Limb (tissue), 2 donors: ENCODE data around the gene SLC24A2.

ENCODE experiments used
- DNase-seq, 2 donors: peaks; one replicate each; pipeline ENCODE4 v3.0.0-alpha.2; 2016; ENCODE audit errors: extremely low spot score in 2 of 2

The SLC24A2 gene

DNA sequence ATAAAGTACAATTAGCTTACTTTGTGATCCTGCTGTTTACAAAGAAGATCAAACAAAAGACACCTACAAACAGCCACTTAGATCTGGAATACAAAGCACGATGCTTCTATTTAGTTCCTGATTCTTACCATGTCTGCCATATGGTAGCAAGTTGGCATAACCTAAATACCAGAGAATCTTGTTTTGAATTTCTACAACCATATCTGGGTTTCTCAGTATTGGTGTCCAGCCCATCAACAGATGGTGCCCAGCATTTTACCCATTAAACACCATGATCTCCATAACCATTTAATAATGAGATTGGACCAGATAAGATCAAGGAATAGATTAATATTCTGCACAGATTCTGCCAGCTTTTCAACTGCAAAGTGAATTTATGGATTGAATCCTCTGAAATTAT lies 29.8 kb downstream of the SLC24A2 start:
- no peak for DNase-seq

DNA sequence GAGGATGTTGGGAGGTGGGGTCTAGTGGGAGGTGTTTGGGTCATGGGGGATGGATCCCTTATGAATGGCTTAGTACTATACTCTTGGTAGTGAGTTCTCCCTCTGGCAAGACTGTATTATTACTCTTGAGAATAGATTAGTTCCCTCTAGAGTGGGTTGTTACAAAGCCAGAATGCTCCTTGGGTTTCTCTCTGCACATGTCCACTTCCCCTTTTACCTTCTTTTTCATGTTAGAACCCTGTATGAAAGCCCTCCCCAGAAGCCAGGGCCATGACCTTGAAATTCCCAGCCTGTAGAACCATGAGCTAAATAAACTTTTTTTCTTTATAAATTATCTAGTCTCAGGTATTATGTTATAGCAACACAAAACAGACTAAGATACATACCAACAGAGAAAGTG lies 31.1 kb downstream of the SLC24A2 start:
- DNase-seq = no peak

DNA sequence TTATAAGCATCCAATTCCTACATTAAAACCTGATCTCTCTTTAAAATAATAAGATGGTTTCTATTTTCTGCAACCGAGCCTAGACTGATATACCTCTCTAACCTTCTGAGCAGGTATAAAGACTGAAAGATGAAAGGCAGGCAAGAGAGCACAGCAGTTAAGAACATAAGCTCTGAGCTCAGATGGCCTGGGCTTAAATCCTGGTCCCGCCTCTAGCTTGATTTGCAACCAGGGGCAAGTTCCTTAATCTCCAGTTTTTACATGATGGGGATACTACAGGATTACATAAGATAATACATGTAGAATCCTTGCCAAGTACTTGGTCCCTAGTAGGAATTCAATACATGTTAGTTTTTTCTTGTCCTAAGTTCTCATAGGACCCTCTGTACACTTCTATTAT lies 33.9 kb downstream of the SLC24A2 start:
- DNase-seq = no peak

DNA sequence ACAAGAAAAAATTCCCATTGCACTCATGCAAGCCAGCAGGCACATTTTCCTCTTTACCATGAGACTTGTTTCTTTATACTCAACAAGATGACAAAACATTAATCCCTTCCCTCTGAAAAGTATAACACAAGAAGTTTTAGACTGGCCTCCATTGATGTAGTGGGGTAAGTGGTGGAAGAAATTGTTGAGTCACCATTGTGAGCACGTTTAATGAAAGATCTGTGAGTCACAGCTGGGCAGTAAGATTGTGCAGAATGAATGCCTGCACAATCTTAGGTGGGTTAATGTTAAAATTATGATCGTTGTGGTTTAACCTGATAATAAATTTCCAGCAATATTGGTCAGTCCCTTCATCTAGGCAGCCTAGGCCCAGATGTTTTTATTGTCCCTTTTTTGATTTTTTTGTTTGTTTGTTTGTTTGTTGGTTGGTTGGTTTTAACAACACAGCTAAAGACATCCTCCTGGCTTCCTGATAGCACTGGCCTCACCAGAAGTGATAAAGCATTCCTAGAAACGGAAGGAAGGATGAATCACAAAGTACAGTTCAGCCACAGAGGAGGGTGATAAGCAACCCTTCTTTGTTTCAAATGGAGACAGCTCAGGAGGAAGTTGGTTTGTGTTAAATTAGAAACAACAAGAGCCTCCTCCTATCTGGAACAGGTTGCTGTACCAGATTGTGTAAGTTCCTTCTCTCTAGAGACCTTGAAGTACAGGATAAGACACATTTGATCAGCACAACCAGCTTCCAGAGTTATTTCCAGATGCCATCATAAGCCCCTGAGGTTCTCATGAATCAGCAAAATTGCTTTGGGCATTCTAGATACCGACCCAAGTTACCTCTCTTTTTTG lies 40.3 kb downstream of the SLC24A2 start:
- no peak for DNase-seq

DNA sequence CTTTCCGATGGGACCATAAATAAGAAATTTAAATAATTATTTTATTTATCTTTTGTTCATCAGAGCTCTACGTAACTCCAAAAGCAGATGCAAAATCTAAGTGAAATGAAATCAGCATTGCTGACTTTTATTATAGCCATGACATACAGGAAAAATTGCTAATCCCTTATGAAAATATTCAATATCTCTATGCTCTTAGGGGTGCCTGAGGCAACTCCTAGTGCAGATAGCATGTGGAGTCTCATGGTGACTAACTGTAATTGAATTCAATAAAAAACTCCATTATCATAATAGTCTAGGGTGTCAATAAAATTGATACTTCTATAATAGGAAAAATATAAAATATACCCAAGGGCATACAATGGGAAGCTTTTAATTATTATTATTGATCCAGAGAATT lies 42.6 kb downstream of the SLC24A2 start:
- DNase-seq = no peak

DNA sequence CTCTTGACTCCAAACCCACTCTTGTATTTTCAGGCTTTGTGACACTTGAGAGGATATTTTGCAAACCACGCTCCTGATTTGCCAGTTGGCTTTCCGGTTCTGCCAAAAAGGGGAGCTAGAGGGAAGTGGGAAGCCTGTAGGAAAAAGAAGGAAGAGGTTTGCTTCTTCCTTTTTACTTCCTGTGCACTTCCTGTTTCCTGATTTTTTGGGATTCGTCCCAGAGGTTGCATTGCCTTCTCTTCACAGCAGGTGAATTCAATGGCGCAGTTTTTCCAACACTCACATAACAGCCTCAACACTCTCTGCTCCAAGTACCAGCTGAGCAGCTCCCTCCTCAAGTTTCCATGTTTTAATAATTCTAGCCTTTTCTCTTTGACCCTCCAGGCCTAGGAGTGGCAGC lies 47.7 kb downstream of the SLC24A2 start:
- no peak for DNase-seq
